Measurements from ENCODE around the gene MANBA. TPM values are rescaled to one million over a fixed set of nuclear protein-coding genes. Genes with fewer than 3 reads are reported as not detected.

MANBA gene
- total RNA-seq, 2 experiments from 2014 or later: 16.9 to 18.2 TPM

DNA sequence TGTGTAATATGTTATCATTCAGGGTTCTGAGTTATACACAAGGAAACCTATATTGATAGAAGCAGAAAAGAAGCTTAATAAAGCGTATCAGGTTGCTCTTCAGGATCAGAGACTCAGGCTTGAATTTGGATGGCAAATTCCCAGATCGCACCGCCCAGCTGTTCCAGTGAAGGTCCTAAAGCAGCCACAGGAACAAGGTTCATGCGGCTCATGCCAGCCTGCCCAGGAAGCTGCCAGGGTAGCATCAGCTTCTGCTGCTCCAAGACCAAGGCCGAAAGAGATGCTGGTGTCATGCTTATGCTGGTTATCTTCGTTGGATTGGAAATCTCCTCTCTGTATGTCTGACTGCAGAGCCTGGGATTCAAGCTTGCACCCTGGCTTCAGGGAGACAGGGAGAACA, 127.7 kb downstream of the MANBA start:
- Mint-ChIP-seq H3K36me3 (ENCODE audit: low read depth) (peaks cover 40% of the 10 kb centered on the region), H3K4me1 (ENCODE audit: low read depth) (peaks cover 48% of the 10 kb centered on the region), H3K9me3 (no peaks in the 10 kb centered on the region), H3K27ac (peak overlapping the region; percentile 94), H3K4me3 (no peak overlapping the region), H3K27me3 (no peaks in the 10 kb centered on the region)
- peaks cover 20% of the 10 kb centered on the region for H3K4me1 ChIP-seq (ENCODE audit: insufficient read depth, low read length)
- ChIA-PET POLR2A (interaction anchor here (0.8 kb wide), 1 partner anchor 20 kb away, joined by 3 read pairs; no protein-coding TSS in a partner anchor), CTCF (no interaction called here)
- H3K9me3 ChIP-seq (ENCODE audit: control insufficient read depth in 1 of 2, insufficient read depth in 1 of 2, low read length in 2 of 2): no peaks in the 10 kb centered on the region
- DNase-seq (no peak), ATAC-seq (ENCODE audit: poor library complexity) (no peak)
- intact Hi-C loops (cut with DNase I, micrococcal nuclease): no loop called here
- no peak overlapping the region for H3K4me3 ChIP-seq (ENCODE audit: low read length)
- peaks cover 13% of the 10 kb centered on the region for H3K36me3 ChIP-seq (ENCODE audit: insufficient read depth, low read length)
- TF ChIP-seq, protein P1, sequence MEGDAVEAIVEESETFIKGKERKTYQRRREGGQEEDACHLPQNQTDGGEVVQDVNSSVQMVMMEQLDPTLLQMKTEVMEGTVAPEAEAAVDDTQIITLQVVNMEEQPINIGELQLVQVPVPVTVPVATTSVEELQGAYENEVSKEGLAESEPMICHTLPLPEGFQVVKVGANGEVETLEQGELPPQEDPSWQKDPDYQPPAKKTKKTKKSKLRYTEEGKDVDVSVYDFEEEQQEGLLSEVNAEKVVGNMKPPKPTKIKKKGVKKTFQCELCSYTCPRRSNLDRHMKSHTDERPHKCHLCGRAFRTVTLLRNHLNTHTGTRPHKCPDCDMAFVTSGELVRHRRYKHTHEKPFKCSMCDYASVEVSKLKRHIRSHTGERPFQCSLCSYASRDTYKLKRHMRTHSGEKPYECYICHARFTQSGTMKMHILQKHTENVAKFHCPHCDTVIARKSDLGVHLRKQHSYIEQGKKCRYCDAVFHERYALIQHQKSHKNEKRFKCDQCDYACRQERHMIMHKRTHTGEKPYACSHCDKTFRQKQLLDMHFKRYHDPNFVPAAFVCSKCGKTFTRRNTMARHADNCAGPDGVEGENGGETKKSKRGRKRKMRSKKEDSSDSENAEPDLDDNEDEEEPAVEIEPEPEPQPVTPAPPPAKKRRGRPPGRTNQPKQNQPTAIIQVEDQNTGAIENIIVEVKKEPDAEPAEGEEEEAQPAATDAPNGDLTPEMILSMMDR (IDR thresholded peaks at IDR 0.05): no peak
- H3K27ac ChIP-seq (ENCODE audit: low read depth in 1 of 2, low read length in 2 of 2): no peak overlapping the region
- no peaks in the 10 kb centered on the region for H3K27me3 ChIP-seq (ENCODE audit: control insufficient read depth in 1 of 2, insufficient read depth in 2 of 2, low read length in 2 of 2)

DNA sequence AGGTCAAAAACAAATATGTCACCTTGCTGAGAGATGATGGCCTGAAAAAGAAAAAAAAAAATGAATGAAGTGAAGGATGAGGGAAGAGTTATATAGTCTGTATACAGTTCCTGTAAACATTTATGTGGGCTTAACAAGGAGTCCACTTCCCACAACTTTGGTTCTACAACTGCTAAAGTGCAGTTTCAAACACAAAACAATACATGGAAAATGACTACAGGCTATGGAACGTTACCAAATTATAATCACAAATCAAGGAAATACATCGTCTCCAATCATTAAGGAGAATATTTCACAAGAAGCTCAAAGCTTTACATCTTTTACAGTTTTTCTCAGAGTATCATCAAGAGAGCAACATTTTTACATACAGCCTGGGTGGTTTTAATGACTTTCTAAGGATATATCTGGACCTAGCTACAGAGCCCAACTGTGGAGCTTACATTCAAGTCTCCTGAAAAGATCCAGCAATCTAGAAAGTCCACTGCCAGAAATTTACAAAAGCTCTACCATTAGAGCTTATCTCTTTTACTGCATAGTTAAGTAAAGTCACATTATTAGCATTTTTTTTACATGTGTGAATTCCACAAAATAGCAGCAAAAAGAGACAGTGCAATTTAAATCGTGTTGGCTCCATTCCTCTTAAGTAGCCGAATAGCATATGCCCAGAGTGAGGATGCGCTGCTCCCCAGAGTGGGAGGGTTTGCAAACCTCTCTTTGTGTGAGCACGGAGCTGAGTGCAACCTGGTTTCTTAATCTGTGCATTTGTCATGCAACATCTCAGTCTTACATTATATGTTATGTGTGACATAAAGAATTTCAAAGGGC, 128.3 kb downstream of the MANBA start:
- no peak for DNase-seq
- Mint-ChIP-seq H3K4me3 (no peak overlapping the region), H3K9me3 (no peaks in the 10 kb centered on the region), H3K27me3 (no peaks in the 10 kb centered on the region), H3K4me1 (ENCODE audit: low read depth) (peaks cover 53% of the 10 kb centered on the region), H3K27ac (peak overlapping the region; percentile 94), H3K36me3 (ENCODE audit: low read depth) (peaks cover 34% of the 10 kb centered on the region)
- ChIA-PET CTCF (interaction anchor here (1.0 kb wide), 1 partner anchor 23 kb away, joined by 3 read pairs; no protein-coding TSS in a partner anchor), POLR2A (interaction anchor here (0.8 to 2.8 kb wide), 4 partner anchors 19 to 387 kb away, joined by 3 to 26 read pairs (median 4); partner anchors contain the start of genes SLC9B1 and UBE2D3)
- Histone ChIP-seq H3K27me3 (ENCODE audit: control insufficient read depth in 1 of 2, insufficient read depth in 2 of 2, low read length in 2 of 2) (no peaks in the 10 kb centered on the region), H3K27ac (ENCODE audit: low read depth in 1 of 2, low read length in 2 of 2) (no peak overlapping the region), H3K4me3 (ENCODE audit: low read length) (no peak overlapping the region), H3K4me1 (ENCODE audit: insufficient read depth, low read length) (peaks cover 20% of the 10 kb centered on the region), H3K36me3 (ENCODE audit: insufficient read depth, low read length) (peaks cover 13% of the 10 kb centered on the region), H3K9me3 (ENCODE audit: control insufficient read depth in 1 of 2, insufficient read depth in 1 of 2, low read length in 2 of 2) (no peaks in the 10 kb centered on the region)
- ATAC-seq (ENCODE audit: poor library complexity): no peak
- intact Hi-C loops (cut with DNase I, micrococcal nuclease): no loop called here
- TF ChIP-seq, protein P1 (IDR thresholded peaks at IDR 0.05): no peak

DNA sequence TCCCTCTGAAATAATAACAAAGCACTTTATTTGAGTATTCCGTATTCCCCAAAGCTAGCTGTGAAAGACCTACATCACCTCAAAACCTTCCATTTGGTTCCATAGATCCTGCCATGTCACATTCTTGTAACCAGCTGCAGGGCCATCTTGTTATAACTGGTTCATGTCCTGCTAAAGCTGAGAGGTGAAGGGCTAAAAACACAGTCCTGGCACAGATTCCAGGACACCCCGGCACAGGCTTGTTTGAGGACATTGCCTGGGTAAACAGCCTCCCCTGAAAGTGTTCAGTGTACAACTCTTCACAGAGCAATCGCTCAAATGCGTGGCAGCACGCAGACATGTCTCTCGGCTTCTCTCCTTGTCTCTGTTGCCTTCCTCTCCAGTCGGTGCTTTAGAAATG, 129.2 kb downstream of the MANBA start:
- no peaks in the 10 kb centered on the region for H3K9me3 ChIP-seq (ENCODE audit: control insufficient read depth in 1 of 2, insufficient read depth in 1 of 2, low read length in 2 of 2)
- peaks cover 27% of the 10 kb centered on the region for H3K36me3 Mint-ChIP-seq (ENCODE audit: low read depth)
- CTCF ChIA-PET: interaction anchor here (2.0 kb wide), 1 partner anchor 11 kb away, joined by 11 read pairs; no protein-coding TSS in a partner anchor
- H3K27me3 Mint-ChIP-seq: no peaks in the 10 kb centered on the region
- TF ChIP-seq, protein P1 (IDR thresholded peaks at IDR 0.05): no peak
- no peak for DNase-seq
- H3K4me3 Mint-ChIP-seq: no peak overlapping the region
- no peak for ATAC-seq (ENCODE audit: poor library complexity)
- H3K27ac ChIP-seq (ENCODE audit: low read depth in 1 of 2, low read length in 2 of 2): peak overlapping the region in 1 of 2 donors; percentile 7
- H3K4me3 ChIP-seq (ENCODE audit: low read length): no peak overlapping the region
- H3K27ac Mint-ChIP-seq: peak overlapping the region; percentile 94
- H3K27me3 ChIP-seq (ENCODE audit: control insufficient read depth in 1 of 2, insufficient read depth in 2 of 2, low read length in 2 of 2): no peaks in the 10 kb centered on the region
- H3K4me1 ChIP-seq (ENCODE audit: insufficient read depth, low read length): peaks cover 20% of the 10 kb centered on the region
- H3K4me1 Mint-ChIP-seq (ENCODE audit: low read depth): peaks cover 53% of the 10 kb centered on the region
- intact Hi-C loops (cut with DNase I, micrococcal nuclease): no loop called here
- no peaks in the 10 kb centered on the region for H3K9me3 Mint-ChIP-seq
- H3K36me3 ChIP-seq (ENCODE audit: insufficient read depth, low read length): peaks cover 13% of the 10 kb centered on the region
- POLR2A ChIA-PET: interaction anchor here (1.4 to 2.8 kb wide), 2 partner anchors 8 to 197 kb away, joined by 7 to 26 read pairs; partner anchors contain the start of gene UBE2D3

Data from CD4-positive, alpha-beta T cell (primary cell).